GM12875 (cell line): ENCODE measurements around the gene ST6GALNAC3.

Experiments used
- H3K4me3 ChIP-seq: one replicate; pipeline ENCODE4 v1.5.1; 2011; ENCODE audit warnings: low read depth, low read length, control low read depth
- TF ChIP-seq, protein P1 (sequence below): IDR thresholded peaks from 2 replicates; pipeline ENCODE4 v1.5.1; 2011; ENCODE audit warnings: low read depth, mild to moderate bottlenecking, control low read depth, inconsistent platforms, low read length, moderate library complexity, borderline replicate concordance; ENCODE audit not compliant: insufficient read depth

The ST6GALNAC3 gene

DNA sequence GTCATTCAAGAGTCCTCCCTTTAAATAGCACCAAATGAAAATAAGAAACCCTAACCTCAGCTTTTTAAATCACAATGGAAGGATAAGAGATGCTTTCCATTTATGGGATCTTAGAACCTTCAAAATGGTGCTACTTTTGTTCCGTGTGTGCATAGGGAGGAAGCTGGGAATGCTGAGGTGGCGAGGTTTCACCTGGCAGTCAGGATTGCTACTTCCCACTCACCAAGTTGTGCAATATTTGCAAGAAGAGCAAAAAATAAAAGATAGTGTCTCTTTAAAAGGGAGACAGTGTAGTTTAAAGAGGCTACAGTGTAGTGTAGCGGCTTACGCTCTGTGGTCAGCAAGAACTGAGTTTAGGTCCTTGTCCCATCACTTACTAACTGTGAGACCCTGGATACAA lies 400.4 kb downstream of the ST6GALNAC3 start:
- TF ChIP-seq, protein P1, sequence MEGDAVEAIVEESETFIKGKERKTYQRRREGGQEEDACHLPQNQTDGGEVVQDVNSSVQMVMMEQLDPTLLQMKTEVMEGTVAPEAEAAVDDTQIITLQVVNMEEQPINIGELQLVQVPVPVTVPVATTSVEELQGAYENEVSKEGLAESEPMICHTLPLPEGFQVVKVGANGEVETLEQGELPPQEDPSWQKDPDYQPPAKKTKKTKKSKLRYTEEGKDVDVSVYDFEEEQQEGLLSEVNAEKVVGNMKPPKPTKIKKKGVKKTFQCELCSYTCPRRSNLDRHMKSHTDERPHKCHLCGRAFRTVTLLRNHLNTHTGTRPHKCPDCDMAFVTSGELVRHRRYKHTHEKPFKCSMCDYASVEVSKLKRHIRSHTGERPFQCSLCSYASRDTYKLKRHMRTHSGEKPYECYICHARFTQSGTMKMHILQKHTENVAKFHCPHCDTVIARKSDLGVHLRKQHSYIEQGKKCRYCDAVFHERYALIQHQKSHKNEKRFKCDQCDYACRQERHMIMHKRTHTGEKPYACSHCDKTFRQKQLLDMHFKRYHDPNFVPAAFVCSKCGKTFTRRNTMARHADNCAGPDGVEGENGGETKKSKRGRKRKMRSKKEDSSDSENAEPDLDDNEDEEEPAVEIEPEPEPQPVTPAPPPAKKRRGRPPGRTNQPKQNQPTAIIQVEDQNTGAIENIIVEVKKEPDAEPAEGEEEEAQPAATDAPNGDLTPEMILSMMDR = no peak
- H3K4me3 ChIP-seq = no peak overlapping the region

DNA sequence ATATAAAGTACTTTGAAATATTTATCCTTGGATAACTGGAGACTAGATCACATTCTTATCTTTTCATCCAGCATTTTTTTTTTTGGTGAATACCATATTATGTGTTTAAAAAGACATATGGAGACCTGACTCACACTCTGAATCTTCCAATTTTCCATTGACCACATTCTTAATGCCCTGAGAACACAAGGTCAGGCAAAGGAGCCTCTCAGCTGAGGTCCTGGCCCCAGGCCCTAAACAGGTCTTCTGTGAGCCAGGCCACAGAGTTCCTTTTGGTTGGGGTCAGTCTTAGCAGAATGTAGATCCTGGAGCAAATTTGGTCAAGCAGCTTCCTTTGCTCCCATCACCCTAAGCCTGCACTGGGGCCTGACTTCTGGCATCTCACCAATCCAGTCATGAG lies 402.6 kb downstream of the ST6GALNAC3 start:
- H3K4me3 ChIP-seq = no peak overlapping the region
- TF ChIP-seq, protein P1 = no peak

DNA sequence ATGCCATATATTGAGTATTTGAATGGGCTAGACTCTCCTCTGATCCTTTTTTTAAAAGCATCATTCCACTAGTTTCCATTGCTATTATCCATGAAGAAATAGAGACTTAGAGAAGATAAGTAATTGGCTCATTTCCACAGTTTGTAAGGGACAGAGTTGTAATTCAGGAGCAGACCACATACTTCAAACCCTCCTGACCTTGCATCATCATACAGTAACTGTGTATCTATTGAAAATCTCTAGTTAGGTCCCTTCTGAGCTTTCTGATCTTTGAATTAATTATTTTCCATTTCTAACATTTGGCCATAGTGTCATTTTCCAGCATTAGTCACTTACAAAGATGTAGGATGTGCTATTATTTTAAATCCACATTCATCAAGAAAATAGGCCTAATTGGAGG lies 406.3 kb downstream of the ST6GALNAC3 start:
- TF ChIP-seq, protein P1 = no peak
- no peak overlapping the region for H3K4me3 ChIP-seq

DNA sequence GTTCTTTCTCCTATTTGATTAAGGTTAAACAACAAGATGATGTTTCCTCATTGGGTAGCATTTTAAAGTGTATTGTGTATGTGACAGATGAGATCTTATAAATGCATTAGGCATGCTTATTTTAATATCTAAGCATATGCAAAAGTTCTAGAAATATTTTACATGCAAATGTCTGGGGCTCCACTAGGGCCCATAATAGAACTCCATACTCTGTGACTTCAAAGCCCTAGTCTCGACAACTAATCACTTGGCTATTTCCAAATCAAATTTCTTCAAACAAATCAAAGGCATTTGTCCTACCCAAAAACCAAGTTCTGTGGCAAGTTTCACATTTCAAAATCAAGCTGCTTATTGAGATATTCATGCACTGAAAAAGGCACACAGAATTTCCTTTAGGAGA lies 407.1 kb downstream of the ST6GALNAC3 start:
- TF ChIP-seq, protein P1 = no peak
- H3K4me3 ChIP-seq = no peak overlapping the region

DNA sequence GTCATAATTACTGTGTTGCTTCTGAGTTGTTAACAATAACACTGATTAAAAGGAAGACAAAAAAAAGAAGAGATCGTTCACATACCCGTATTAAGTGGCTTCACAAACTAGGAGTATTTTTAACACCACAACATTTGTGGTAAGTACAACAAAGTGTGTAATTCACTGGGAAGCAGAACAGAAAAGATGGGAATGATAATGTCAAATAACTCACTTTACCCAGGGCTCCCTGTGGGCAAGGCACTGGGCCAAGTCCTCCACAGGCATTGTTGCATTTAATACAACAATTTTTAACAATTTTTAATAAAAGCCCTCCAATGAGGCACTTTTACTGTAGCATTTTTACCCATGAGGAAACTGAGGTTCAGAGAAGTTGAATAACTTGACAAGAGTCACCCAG lies 407.7 kb downstream of the ST6GALNAC3 start:
- no peak overlapping the region for H3K4me3 ChIP-seq
- TF ChIP-seq, protein P1 = no peak

DNA sequence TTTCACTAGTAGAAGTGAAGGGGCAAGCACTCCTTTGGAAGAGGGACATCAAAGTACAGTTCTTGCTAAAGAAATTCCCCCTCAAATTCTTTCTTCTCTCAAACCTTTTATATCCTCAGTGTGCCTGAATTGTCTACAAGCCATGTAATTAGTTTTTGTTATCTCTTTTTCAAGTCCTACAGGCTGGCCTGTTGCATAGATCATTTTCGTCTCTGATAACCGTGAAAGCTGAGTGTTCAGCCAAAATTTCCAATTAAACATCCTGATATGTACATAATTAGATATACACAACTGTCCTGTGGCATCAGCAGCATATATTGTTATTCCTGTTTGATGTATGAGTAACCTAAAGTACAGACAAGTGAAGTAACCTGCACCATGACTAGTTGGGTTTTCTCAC lies 417.2 kb downstream of the ST6GALNAC3 start:
- TF ChIP-seq, protein P1 = no peak
- H3K4me3 ChIP-seq = no peak overlapping the region

DNA sequence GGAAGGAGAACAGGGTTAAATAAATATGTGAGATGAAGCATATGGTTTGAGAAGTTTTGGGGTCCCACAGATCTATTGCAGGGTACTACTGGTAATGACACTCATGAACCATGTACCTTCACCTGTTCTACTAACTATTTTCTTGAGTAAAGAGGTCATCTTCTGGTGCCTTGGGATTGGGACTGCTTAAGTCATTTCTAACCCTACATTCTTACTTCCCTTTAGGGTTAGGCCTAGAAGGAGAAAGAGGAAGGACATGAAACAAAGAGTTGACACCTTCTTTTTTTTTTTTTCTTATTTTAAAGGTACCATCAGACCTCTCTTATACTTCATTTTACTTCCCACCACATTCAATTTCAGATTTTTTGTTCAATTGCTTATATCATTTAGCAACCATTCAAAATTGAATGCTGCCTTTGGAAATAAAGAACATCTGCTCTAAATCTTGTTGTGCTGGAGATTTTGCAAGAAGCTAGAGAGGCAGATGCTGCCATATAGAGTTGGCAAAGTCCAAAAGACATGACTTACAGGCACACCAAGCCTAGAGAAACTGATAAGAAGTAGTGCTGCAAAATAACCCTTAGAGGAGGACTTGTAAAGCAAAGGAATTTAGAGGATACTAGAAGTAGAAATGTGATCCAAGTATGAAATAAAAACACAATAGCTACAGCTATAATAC lies 418.3 kb downstream of the ST6GALNAC3 start:
- TF ChIP-seq, protein P1 = no peak
- H3K4me3 ChIP-seq = no peak overlapping the region
